GM18505 (cell line): Measurements from ENCODE around the gene OPCML.

ENCODE experiments used
- ATAC-seq: cut with Tn5 transposase; IDR thresholded peaks from one replicate; pipeline ENCODE4 v1.9.1; 2021; ENCODE audit not compliant: unreplicated experiment
- POLR2A ChIP-seq: IDR thresholded peaks from 4 replicates; pipeline ENCODE4 v1.6.1; 2011; ENCODE audit warnings: borderline replicate concordance; ENCODE audit not compliant: insufficient read depth, insufficient read length; ENCODE audit errors: extremely low read depth

Gene OPCML

DNA sequence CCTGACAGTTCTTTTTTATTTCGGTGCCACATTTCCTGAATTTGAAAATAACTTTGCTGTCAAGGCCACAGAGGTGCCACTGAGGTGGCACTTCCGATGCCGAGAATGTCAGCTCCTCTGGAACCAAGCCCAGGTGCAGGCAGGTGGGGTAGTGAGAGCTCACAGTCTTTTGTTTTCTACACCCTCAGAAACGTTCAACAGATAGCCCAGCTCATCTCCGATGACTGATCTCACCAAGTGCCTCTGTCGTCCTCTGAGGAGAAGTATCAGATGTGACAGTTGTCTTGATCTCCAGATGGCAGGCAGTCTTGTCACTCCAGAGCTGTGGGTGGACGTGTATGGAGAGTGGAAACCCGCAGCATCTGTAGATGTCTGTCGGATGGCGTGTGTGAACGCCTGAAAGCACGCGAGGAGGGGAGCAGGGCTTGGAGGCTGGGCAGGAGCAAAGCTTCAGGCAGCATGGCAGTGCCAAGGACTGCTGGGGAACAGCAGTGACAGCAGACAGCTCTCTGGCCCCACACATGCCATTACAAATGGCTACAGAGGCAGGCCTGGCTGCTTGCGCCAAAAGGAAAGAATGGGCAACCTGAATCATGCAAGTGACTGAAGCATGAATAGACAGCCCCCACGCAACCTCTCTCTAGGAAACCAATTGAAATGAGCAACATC, 877.0 kb downstream of the OPCML start:
- no peak for ATAC-seq
- TF ChIP-seq POLR2A = no peak

DNA sequence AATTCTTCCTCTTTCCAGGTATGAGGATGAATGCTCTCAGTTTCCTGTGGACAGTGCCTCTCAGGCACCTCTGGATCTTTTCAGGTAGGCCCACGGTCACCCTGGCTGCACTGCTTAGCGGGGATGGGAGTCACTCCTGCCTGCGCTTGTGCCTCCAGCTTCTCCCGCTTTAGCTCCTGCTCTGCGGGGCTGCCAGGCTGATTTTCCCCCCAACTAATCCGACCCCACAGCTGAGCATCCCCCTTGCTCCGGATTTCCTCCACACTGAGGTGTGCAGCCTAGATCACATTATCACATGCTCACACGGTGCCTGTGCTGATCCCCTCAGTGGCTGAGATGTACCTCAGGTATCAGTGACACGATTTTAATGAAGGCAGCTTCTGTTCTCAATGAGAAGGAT, 879.1 kb downstream of the OPCML start:
- TF ChIP-seq POLR2A = no peak
- ATAC-seq = no peak

- ATAC-seq = no peak
- no peak for TF ChIP-seq POLR2A
Observed at GRCh38 chr11:132650969-132651720, 881.2 kb downstream of the OPCML start.

DNA sequence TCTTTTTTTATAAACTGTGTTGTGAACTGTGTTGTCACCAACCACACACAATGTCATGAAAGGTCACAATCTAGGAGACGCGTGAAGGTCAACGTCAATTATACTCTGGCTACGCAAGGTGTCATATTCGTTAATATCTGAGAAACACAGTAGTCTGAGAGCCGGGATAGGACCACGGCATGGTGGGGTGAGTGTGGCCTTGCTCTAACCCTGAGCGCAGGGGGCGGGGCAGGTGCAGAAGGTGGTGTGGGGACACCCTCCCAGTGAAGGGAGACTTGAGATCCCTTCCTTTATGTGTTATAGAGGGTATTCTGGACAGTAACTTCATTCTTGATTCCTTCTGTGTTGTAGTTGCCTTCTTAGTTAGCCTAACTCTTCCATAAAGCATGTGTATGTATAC, 883.0 kb downstream of the OPCML start:
- no peak for ATAC-seq
- TF ChIP-seq POLR2A = no peak

- ATAC-seq = no peak
- no peak for TF ChIP-seq POLR2A
Observed at GRCh38 chr11:132648851-132649250, 883.5 kb downstream of the OPCML start.

DNA sequence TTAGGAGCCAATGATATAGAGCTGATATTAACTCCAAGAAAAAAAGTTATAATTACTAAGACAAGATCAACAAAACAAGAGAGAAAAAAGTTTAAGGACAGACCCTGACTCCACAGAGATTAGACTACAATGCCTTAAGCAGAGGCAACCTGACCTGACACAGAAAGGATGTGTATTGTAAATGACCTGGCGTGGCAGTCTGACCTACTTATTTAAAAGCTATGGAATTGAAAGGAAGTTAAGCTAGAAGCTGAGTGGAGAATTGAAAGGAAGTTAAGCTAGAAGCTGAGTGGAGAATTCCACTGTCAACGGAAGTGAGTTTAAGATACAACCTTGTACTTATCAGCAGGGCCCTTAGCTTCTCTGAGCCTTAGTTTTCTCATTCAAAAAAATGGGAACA, 885.4 kb downstream of the OPCML start:
- TF ChIP-seq POLR2A = no peak
- ATAC-seq = no peak

DNA sequence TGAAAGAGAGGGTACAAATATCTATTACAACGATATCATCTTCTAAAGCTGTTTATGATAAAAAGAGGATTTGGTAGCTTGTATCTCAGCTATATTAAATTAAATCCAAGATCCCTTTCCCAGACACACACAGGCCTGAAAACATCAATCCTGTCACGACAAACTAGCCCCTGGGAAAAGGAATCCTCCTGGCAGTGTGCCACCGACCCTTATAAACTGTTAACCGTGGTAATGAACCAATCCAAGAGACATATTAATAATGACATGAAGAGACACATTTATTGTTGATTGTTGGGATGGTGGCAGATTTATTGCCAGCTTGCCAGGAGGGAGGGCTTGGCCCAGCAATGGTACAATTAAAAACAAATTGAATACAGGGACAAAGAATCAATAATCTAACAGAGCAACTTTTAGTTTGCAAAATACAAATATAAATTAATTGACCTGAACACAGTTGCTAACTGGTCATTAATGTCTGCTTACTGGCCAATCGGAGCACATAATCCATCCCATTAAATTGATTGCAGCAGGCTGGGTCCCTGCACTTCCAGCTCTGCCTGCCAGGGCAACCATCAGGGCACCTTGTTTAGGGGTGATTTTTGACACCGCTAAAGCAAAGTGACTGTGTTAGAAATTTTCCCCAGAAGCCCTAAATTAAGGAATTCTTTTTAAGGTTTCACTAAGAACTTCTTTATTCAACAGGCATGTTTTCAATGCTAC, 887.6 kb downstream of the OPCML start:
- no peak for TF ChIP-seq POLR2A
- no peak for ATAC-seq

- ATAC-seq = no peak
- no peak for TF ChIP-seq POLR2A
Observed at GRCh38 chr11:132643239-132643638, 889.1 kb downstream of the OPCML start.

DNA sequence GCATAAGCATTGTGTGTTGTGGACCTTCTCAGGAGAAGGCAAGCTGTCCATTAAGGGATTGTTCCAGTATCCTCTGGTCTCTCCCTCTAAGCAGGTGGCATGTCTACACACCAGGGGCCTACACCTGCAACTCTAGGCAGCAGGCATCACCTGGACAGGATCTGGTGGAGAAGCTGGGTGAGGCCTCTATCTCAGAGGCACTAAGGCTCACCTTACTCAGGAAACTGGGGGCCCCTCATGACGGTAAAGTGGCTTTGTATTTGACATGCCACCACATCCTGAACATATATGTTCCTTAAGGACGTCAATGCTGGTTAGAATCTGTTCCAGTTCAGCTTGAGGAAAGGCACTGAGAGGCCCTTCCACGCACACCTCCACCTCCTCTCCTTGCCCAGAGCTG, 891.3 kb downstream of the OPCML start:
- no peak for ATAC-seq
- TF ChIP-seq POLR2A = no peak

DNA sequence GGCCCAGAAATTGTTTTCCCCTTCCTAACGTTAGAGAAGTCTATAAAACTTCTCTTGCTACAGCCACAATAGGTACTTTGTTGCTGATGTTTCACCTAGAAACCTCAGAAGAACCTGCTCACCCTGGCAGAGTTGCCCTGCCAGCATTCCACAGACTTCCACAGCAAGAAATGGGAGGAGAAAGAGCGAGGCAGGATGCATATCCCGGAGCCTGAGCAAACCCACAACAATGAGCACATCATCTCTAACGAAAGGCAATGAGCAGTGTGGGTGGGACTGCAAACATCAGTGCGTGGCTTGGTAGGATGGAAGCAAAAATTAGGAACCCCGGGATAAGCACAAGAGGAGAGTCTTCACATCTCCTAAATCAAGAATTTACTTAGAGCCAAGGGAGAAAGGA, 892.3 kb downstream of the OPCML start:
- ATAC-seq = no peak
- TF ChIP-seq POLR2A = no peak

DNA sequence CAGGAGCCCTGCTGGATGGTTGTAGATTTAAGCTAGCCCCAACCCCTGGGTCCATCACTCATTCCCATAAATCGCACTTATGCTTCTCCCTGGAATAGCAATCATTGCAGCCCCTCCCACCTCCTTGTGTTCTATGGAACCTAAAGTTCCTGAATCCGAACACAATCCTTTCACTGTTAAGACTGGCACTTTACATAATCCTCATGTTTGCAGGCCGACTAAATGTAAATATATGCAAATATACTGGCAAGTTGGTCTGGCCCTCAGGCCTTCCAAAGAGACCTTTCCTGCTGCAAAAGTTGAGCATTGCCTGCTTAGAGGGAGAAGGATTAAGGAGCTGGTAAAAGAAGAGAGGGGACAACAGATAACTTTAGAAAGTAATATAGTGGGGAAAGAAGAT, 892.9 kb downstream of the OPCML start:
- ATAC-seq = no peak
- TF ChIP-seq POLR2A = no peak

DNA sequence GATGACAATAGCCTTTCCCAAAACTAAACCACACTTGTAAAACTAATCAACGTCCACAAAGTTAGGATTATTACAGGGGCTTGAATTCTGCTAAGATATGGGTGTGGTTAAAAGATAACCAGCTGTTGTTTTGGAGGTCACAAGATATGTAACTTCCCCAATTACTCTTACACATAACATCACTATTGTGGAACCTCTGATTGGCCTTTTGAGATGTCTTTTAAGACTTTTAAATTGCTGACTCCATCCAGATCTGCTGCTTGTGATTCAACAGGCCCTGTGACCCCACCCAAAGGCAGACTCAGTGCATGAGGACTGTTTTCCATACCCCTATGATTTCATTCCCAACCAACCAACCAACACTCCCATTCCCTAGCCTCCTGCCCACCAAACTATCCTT, 893.9 kb downstream of the OPCML start:
- TF ChIP-seq POLR2A = no peak
- no peak for ATAC-seq

GRCh38 chr11:132636523-132636922, 895.8 kb downstream of the OPCML start:
- no peak for TF ChIP-seq POLR2A
- ATAC-seq = no peak
